KOPT-K1 (cell line): ENCODE results near the gene AKT1S1.

Experiments
- H3K27ac ChIP-seq: fragments of 200-600 bp; sonication (generic); 2 replicates; pipeline ENCODE4 v1.5.1; 2016; ENCODE audit warnings: antibody characterized with exemption, mild to moderate bottlenecking, low read depth, low read length; ENCODE audit not compliant: poor library complexity, severe bottlenecking
- H3K36me3 ChIP-seq: fragments of 200-600 bp; sonication (generic); 2 replicates; pipeline ENCODE4 v1.5.1; 2017; ENCODE audit warnings: antibody characterized with exemption, mild to moderate bottlenecking, low read length, moderate library complexity; ENCODE audit not compliant: insufficient read depth
- H3K9me3 ChIP-seq: fragments of 200-600 bp; sonication (generic); 2 replicates; pipeline ENCODE4 v1.5.1; 2017; ENCODE audit warnings: antibody characterized with exemption, low read length, mild to moderate bottlenecking; ENCODE audit not compliant: insufficient read depth, poor library complexity, severe bottlenecking

The AKT1S1 gene

GRCh38 chr19:49869484-49870308 is 7.5 kb downstream of the AKT1S1 start:
- H3K36me3 ChIP-seq = peaks cover 5% of the 10 kb centered on the region
- H3K9me3 ChIP-seq = no peaks in the 10 kb centered on the region
- H3K27ac ChIP-seq = peak overlapping the region; percentile 61

- Histone ChIP-seq H3K27ac (peak overlapping the region; percentile 39), H3K9me3 (no peaks in the 10 kb centered on the region), H3K36me3 (peaks cover 12% of the 10 kb centered on the region)
Measured at GRCh38 chr19:49869009-49869483, 8.1 kb downstream of the AKT1S1 start.

GRCh38 chr19:49866933-49867782 is 10.0 kb downstream of the AKT1S1 start, which contains the start of gene PNKP:
TSS of gene PNKP (minus strand) at chr19:49867576. CDS start at chr19:49867204, 372 bp downstream.
- Histone ChIP-seq H3K27ac (peak within 1 kb of the TSS; percentile 77), H3K9me3 (no peaks in the 10 kb centered on the region), H3K36me3 (peaks cover 30% of the 10 kb centered on the region)

GRCh38 chr19:49864890-49865289 is 12.3 kb downstream of the AKT1S1 start:
- Histone ChIP-seq H3K36me3 (peaks cover 51% of the 10 kb centered on the region), H3K27ac (no peak overlapping the region), H3K9me3 (no peaks in the 10 kb centered on the region)

GRCh38 chr19:49863935-49864320 is 13.2 kb downstream of the AKT1S1 start:
- peaks cover 59% of the 10 kb centered on the region for H3K36me3 ChIP-seq
- no peak overlapping the region for H3K27ac ChIP-seq
- no peaks in the 10 kb centered on the region for H3K9me3 ChIP-seq

- Histone ChIP-seq H3K9me3 (no peaks in the 10 kb centered on the region), H3K27ac (no peak overlapping the region), H3K36me3 (peaks cover 64% of the 10 kb centered on the region)
Measured at GRCh38 chr19:49863254-49863934, 13.8 kb downstream of the AKT1S1 start.

- H3K36me3 ChIP-seq = peaks cover 72% of the 10 kb centered on the region
- H3K9me3 ChIP-seq = no peaks in the 10 kb centered on the region
- no peak overlapping the region for H3K27ac ChIP-seq
Measured at GRCh38 chr19:49862391-49863253, 14.5 kb downstream of the AKT1S1 start.

GRCh38 chr19:49861541-49862378 is 15.4 kb downstream of the AKT1S1 start:
- peaks cover 80% of the 10 kb centered on the region for H3K36me3 ChIP-seq
- H3K27ac ChIP-seq = no peak overlapping the region
- H3K9me3 ChIP-seq = no peaks in the 10 kb centered on the region

GRCh38 chr19:49861107-49861506 is 16.0 kb downstream of the AKT1S1 start:
- H3K36me3 ChIP-seq = peaks cover 87% of the 10 kb centered on the region
- H3K9me3 ChIP-seq = no peaks in the 10 kb centered on the region
- no peak overlapping the region for H3K27ac ChIP-seq

GRCh38 chr19:49860336-49861102 is 16.6 kb downstream of the AKT1S1 start:
- H3K36me3 ChIP-seq = peaks cover 93% of the 10 kb centered on the region
- no peak overlapping the region for H3K27ac ChIP-seq
- no peaks in the 10 kb centered on the region for H3K9me3 ChIP-seq

GRCh38 chr19:49859682-49860335 is 17.3 kb downstream of the AKT1S1 start:
- Histone ChIP-seq H3K9me3 (no peaks in the 10 kb centered on the region), H3K27ac (no peak overlapping the region), H3K36me3 (peaks cover 96% of the 10 kb centered on the region)

GRCh38 chr19:49858088-49858985 is 18.8 kb downstream of the AKT1S1 start:
- no peaks in the 10 kb centered on the region for H3K9me3 ChIP-seq
- peaks cover 92% of the 10 kb centered on the region for H3K36me3 ChIP-seq
- no peak overlapping the region for H3K27ac ChIP-seq
